Endothelial cell of umbilical vein (primary cell): Measurements from ENCODE around the gene TTC24. TPM values are rescaled to one million over a fixed set of nuclear protein-coding genes. Genes with fewer than 3 reads are reported as not detected.

Source experiments
- BruUV-seq: library from RNA; stranded (reverse); fragments of 400-500 nt; replicated peaks from 2 replicates; lab custom pipeline; 2021; lab: Mats Ljungman, UMichigan
- CTCF ChIA-PET: fragments of 300-600, 350-600 bp; sonication (Branson Sonifier 250); formaldehyde crosslinking; loops from one replicate; lab custom pipeline; 2021; ENCODE audit warnings: antibody characterized with exemption, inconsistent platforms; lab: Charles Lee
- POLR2A ChIA-PET: fragments of 300-600, 350-600 bp; sonication (Branson Sonifier 250); formaldehyde crosslinking; loops from one replicate; lab custom pipeline; 2021; ENCODE audit warnings: antibody characterized with exemption, inconsistent platforms; lab: Charles Lee
- DNase-seq: peaks from one replicate; pipeline ENCODE4 v3.0.0-alpha.2; 2011; ENCODE audit warnings: low read depth, low spot score
- FAIRE-seq: peaks from 2 replicates; lab custom pipeline; 2011; peaks lifted over from hg19 to GRCh38; lab: Jason Lieb, UNC
- H2AFZ ChIP-seq: 2 replicates; pipeline ENCODE4 v1.6.0; 2012; ENCODE audit warnings: low read depth, low read length, control low read depth, inconsistent platforms
- H3K27ac ChIP-seq: 2 replicates; pipeline ENCODE4 v1.5.1; 2011; ENCODE audit warnings: low read depth, mild to moderate bottlenecking, control low read depth, low read length, moderate library complexity; ENCODE audit not compliant: insufficient read depth
- H3K27me3 ChIP-seq, 2 experiments: 2 replicates each; pipeline versions ENCODE4 v1.6.0 to v1.6.1; 2011; ENCODE audit warnings: low read length in 2 of 2, mixed read lengths in 1 of 2; ENCODE audit not compliant: control insufficient read depth in 2 of 2, insufficient read depth in 2 of 2
- H3K36me3 ChIP-seq, 2 experiments: 2 replicates in 1 of 2; 3 replicates in 1 of 2; pipeline ENCODE4 v1.5.1; 2011; ENCODE audit warnings: low read length in 2 of 2, mild to moderate bottlenecking in 1 of 2, moderate library complexity in 1 of 2; ENCODE audit not compliant: control insufficient read depth in 2 of 2, insufficient read depth in 2 of 2; ENCODE audit errors: extremely low read depth in 1 of 2
- H3K4me1 ChIP-seq: 3 replicates; pipeline ENCODE4 v1.5.1; 2011; ENCODE audit warnings: mild to moderate bottlenecking, low read length; ENCODE audit not compliant: control insufficient read depth, insufficient read depth; ENCODE audit errors: extremely low read depth
- H3K4me2 ChIP-seq: 2 replicates; pipeline ENCODE4 v1.6.1; 2011; ENCODE audit warnings: low read length, control low read depth, mixed read lengths; ENCODE audit not compliant: insufficient read depth
- H3K4me3 ChIP-seq, 3 experiments: fragments of 200-600 bp in 1 of 3; sonication (generic), shearing (Covaris generic) in 1 of 3; replicated peaks in 1 of 3; 2 replicates each; pipeline ENCODE4 v1.5.1; 2011 to 2016; ENCODE audit warnings: control low read depth in 3 of 3, low read length in 3 of 3, mild to moderate bottlenecking in 2 of 3, inconsistent platforms in 1 of 3, low read depth in 1 of 3, moderate library complexity in 1 of 3; ENCODE audit not compliant: insufficient read depth in 1 of 3
- H3K79me2 ChIP-seq: 2 replicates; pipeline ENCODE4 v1.6.0; 2012; ENCODE audit warnings: low read length, inconsistent platforms; ENCODE audit not compliant: control insufficient read depth, insufficient read depth
- H3K9ac ChIP-seq: replicated peaks from 2 replicates; pipeline ENCODE3; 2011; ENCODE audit warnings: low read length, control low read depth; ENCODE audit not compliant: insufficient read depth; ENCODE audit errors: extremely low read depth
- H3K9me1 ChIP-seq: replicated peaks from 3 replicates; pipeline ENCODE4 v1.6.0; 2011; ENCODE audit warnings: mild to moderate bottlenecking, low read length; ENCODE audit not compliant: control insufficient read depth, insufficient read depth; ENCODE audit errors: extremely low read depth
- H3K9me3 ChIP-seq: replicated peaks from 2 replicates; pipeline ENCODE4 v1.5.1; 2012; ENCODE audit warnings: low read length, inconsistent platforms; ENCODE audit not compliant: control insufficient read depth, insufficient read depth
- H4K20me1 ChIP-seq: replicated peaks from 2 replicates; pipeline ENCODE3; 2011; ENCODE audit warnings: mild to moderate bottlenecking, low read length; ENCODE audit not compliant: control insufficient read depth, insufficient read depth; ENCODE audit errors: extremely low read depth
- CTCF ChIP-seq, 2 donors: IDR thresholded peaks; 1 replicate in 1 of 2; 2 replicates in 1 of 2; pipeline ENCODE4 v1.5.1; 2011; ENCODE audit warnings: low read length in 2 of 2, mild to moderate bottlenecking in 2 of 2, moderate library complexity in 2 of 2, control low read depth in 1 of 2, inconsistent platforms in 1 of 2, low read depth in 1 of 2; ENCODE audit not compliant: insufficient read depth in 1 of 2; ENCODE audit errors: extremely low read depth in 1 of 2
- EZH2 ChIP-seq: IDR thresholded peaks from 2 replicates; pipeline ENCODE4 v1.6.1; 2012; ENCODE audit warnings: borderline replicate concordance, low read depth, mild to moderate bottlenecking, moderate library complexity, low read length, inconsistent platforms; ENCODE audit not compliant: severe bottlenecking
- GATA2 ChIP-seq: IDR thresholded peaks from 2 replicates; pipeline ENCODE4 v1.7.0; 2011; ENCODE audit warnings: low read depth, mild to moderate bottlenecking, moderate library complexity, mixed read lengths, low read length; ENCODE audit not compliant: insufficient read length, insufficient read depth
- JUN ChIP-seq: IDR thresholded peaks from 2 replicates; pipeline ENCODE4 v1.6.1; 2011; ENCODE audit warnings: borderline replicate concordance, low read depth; ENCODE audit not compliant: insufficient read length, insufficient read depth
- MAX ChIP-seq: IDR thresholded peaks from 2 replicates; pipeline ENCODE4 v1.6.1; 2011; ENCODE audit not compliant: insufficient read depth, insufficient read length
- MYC ChIP-seq: IDR thresholded peaks from one replicate; pipeline ENCODE4 v1.6.1; 2011; ENCODE audit warnings: mild to moderate bottlenecking, low read depth, low read length
- POLR2AphosphoS5 ChIP-seq: IDR thresholded peaks from 2 replicates; pipeline ENCODE4 v1.6.1; 2012; ENCODE audit warnings: low read depth, mild to moderate bottlenecking, control low read depth, low read length, moderate library complexity; ENCODE audit not compliant: insufficient read depth
- dilution Hi-C: fragments of 300-500 bp; cut with MboI; formaldehyde crosslinking; loops from one replicate; pipeline ENCODE4 v1.15.0; 2019; ENCODE audit warnings: low sequenced_read_pairs; ENCODE audit not compliant: extremely low pct_ligation_motif_present
- intact Hi-C: fragments of 100-400 bp; cut with micrococcal nuclease; formaldehyde crosslinking; loops from one replicate; pipeline ENCODE4 v1.10.0; 2022
- polyA plus RNA-seq, 4 experiments: library from polyadenylated mRNA; depleted of rRNA in 3 of 4; stranded (reverse) in 3 of 4; unstranded in 1 of 4; fragments of >200 nt; gene quantifications; 2 replicates each; pipeline versions ENCODE4 v1.2.1 to v1.2.3, GENCODE V29; 2011 to 2012; ENCODE audit warnings: missing spikeins in 1 of 4
- total RNA-seq: library from RNA; stranded (reverse); gene quantifications from 2 replicates; pipeline ENCODE4 v1.2.3, GENCODE V29; 2021

TTC24 gene
- total and polyA plus RNA-seq, 2 donors (not counting 3 experiments of a cell fraction or from before 2014, with no cell fraction given) = not detected

GRCh38 chr1:156551066-156551643, 28.4 kb upstream of the TTC24 start:
- H3K27ac ChIP-seq = no peak overlapping the region
- no peaks in the 10 kb centered on the region for H3K79me2 ChIP-seq
- no peaks in the 10 kb centered on the region for H3K9me1 ChIP-seq
- no TSS peak for BruUV-seq
- H3K9me3 ChIP-seq = no peaks in the 10 kb centered on the region
- no peak overlapping the region for H2AFZ ChIP-seq
- DNase-seq (no peak), FAIRE-seq (no peak)
- intact Hi-C loops = no loop called here
- H3K27me3 ChIP-seq = no peaks in the 10 kb centered on the region
- H3K4me2 ChIP-seq = no peak overlapping the region
- H4K20me1 ChIP-seq = no peaks in the 10 kb centered on the region
- ChIA-PET CTCF (interaction anchor here (1.3 to 2.5 kb wide), 2 partner anchors 70 to 166 kb away, joined by 5 to 14 read pairs; no protein-coding TSS in a partner anchor), POLR2A (interaction anchor here (0.6 kb wide), 1 partner anchor 78 kb away, joined by 6 read pairs; no protein-coding TSS in a partner anchor)
- TF ChIP-seq MYC (no peak), GATA2 (no peak), MAX (no peak), EZH2 (no peak), POLR2AphosphoS5 (no peak), CTCF (IDR thresholded peaks at IDR 0.05; ENCODE audit: extremely low read depth in 1 of 2, insufficient read depth in 1 of 2, low read depth in 1 of 2, low read length in 2 of 2) (no peak), JUN (no peak)
- no peaks in the 10 kb centered on the region for H3K4me1 ChIP-seq
- dilution Hi-C loops = no loop called here
- no peak overlapping the region for H3K9ac ChIP-seq
- no peak overlapping the region for H3K4me3 ChIP-seq
- H3K36me3 ChIP-seq = peaks cover 11 to 24% of the 10 kb centered on the region in 2 experiments
